Measurements from ENCODE around the gene AS3MT.
"Not testable (repeated sequence)": the region's sequence is repeated elsewhere in the genome, so short reads cannot be mapped to it uniquely, and the experiment has no call there.

AS3MT gene

DNA sequence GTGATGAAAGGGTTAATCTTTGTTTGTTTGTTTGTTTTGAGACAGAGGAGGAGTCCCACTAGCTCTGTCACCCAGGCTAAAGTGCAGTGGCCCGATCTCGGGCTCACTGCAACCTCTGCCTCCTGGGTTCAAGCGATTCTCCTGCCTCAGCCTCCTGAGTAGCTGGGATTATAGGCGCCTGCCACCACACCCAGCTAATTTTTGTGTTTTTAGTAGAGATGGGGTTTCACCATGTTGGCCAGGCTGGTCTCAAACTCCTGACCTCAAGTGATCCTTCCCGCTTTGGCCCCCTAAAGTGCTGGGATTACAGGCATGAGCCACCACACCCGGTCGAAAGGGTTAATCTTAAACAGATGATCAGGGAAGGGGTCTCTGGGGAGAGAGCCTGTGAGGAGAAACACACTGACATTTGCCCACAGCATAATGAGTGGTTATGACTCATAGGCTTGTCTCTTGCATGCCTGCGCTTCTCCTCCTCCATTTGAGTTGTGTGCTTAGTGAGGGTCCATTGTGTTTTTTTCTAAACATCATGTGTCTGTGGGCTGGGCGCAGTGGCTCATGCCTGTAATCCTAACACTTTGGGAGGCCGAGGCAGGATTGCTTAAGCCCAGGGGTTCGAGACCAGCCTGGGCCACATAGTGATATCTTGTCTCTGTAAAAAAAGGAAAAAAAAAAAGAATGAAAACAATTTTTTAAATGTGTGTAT is 13.4 kb upstream of the AS3MT start:
- in situ Hi-C loops (cut with HindIII; ENCODE audit: low sequenced_read_pairs): not testable (repeated sequence)

DNA sequence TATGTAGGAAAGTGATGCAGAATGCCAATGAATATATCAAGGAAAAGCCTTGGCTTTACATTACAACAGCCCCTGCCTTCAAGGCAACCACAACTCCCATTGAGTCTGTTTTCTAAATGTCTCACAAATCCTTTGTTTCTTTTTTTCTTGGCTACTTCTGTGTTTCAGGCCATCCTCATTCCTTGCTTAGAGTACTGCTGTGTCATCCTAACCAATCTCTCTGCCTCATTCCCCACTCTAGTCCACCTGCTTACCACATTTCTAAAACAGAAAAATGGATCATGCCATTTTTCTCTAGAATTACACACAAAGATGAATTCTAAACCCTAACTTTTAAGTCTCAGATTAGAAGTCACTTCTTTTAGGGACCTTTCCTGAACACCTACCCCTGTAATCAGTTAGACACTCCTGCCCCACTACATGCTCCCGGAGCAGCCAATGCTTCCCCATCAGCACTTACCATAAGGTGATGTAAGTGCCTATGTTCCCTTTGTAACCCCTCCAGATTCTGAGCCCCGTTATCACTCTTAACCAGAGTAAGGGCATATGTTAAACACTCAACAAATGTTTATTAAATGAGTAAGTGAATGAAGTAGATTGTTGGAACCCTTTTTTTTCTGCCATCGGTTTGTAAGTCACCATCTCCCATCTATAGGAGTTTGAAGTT is 12.4 kb upstream of the AS3MT start:
- in situ Hi-C loops (cut with HindIII; ENCODE audit: low sequenced_read_pairs): no loop called here

DNA sequence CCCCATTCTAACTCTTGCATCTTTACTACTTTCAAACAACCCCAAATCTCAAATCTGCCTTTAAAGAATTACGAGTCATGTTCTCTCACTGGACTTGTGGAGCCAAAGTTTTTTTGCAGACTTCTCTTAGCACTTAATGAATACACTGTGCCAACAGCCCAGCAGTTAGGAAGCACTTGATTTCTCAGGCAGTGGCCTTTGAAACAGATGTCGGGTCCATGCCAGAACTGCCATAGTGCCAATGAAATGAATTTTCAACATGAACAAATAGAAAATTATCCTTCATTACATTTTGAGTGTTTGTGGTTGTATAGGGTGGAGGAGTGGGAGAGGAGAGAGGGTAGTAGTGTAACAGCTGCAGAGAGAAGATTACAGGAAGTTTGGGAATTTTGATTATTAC is 9.4 kb upstream of the AS3MT start:
- in situ Hi-C loops (cut with HindIII; ENCODE audit: low sequenced_read_pairs): no loop called here

DNA sequence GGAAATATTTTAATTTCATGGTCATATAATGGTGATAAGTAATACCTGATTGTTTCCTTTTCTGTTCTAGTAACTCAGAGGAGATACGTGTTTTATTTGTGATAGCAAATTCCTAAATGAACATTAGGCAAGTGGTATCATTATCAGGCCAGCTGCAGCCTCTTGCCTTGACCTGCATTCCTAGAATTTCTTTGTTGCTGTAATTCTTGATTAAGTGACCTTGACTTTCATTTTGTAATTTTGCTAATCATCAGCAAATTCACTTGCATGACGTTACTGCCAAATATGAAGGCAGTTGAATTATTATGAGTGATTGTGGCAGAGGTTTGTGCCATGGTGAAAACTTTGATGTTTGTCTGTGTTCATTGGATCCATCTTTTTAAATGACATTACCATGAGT is 5.6 kb upstream of the AS3MT start:
- in situ Hi-C loops (cut with HindIII; ENCODE audit: low sequenced_read_pairs): no loop called here

DNA sequence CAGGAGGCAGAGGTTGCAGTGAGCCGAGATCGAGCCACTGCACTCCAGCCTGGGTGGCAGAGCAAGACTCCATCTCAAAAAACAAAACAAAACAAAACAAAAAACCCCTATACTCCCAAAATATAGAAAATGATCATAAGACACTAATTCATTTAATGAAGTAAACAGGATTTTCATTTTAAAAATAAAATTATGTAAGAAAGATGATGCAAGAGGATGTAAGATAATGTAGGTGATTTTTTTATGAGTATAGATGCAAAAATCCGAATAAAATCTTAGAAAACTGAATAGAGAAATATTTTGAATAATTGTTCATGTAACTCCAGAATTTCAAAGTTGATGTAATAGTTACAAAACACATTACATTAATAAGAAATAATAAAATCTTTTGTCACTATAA is 3.6 kb upstream of the AS3MT start:
- in situ Hi-C loops (cut with HindIII; ENCODE audit: low sequenced_read_pairs): no loop called here

DNA sequence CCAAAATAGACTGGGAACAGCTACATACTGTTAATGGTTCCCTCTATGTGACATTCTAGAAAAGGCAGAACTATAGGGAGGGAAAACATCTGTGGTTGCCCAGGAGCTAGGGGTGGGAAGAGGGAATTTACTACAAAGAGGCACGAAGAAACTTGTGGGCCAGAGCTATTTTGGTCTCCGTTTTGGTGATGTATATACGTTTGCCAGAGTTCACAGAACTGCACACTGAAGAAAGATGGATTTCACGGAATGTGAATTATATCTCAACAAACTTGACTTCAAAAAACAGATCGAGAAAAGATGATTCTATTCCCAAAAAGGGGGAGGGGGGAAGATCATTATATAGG is 386 bp upstream of the AS3MT start:
- in situ Hi-C loops (cut with HindIII; ENCODE audit: low sequenced_read_pairs): no loop called here

DNA sequence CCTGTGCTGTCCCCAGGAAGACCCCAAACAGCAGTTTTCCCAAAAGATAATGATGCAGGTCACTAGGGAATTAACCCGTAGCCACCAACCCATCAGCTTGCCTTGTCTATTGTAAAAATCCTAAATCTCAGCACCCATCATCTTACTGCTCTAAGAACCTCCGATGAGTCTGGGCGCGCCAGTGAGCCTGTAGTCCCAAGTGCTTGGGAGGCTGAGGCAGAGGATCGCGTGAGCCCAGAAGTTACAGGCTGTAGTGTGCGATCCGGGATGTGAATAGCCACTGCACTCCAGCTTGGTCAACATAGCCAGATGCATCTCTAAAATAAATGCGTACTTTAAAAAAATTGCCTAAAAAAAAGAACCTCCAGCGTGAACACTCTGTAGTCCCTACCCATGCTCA is 951 bp downstream of the AS3MT start:
- in situ Hi-C loops (cut with HindIII; ENCODE audit: low sequenced_read_pairs): no loop called here

DNA sequence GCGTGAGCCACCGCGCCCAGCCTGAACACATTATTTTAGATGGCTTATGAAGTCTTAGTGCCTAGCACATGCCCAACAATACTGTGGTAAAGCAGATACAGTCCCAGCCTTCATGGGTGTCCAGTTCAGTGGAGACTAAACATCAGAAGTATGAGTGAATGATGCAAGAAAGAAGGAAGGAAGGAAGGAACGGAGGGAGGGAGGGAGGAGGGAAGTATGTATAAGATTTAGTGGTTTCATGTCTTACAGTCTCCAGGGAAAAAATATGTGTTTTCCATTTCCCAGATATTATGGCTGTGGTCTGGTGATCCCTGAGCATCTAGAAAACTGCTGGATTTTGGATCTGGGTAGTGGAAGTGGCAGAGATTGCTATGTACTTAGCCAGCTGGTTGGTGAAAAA is 2.9 kb downstream of the AS3MT start:
- in situ Hi-C loops (cut with HindIII; ENCODE audit: low sequenced_read_pairs): no loop called here

DNA sequence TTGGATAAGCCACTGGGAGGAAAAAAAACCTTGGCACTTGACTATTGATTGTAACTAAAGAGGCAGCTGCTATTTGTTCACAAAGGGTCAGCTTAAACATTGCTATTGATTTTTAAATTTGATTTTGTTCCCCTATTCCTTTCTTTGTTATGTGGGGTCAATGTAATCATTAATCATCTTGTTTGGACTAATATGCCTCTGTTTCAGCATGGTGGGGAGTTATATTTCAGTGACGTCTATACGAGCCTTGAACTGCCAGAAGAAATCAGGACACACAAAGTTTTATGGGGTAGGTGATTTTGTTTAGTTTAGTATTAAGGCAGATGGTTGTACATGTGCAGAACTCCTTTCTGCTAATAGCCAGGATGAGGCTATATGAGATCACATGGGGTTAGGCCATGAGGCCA is 7.5 kb downstream of the AS3MT start:
- in situ Hi-C loops (cut with HindIII; ENCODE audit: low sequenced_read_pairs): no loop called here

DNA sequence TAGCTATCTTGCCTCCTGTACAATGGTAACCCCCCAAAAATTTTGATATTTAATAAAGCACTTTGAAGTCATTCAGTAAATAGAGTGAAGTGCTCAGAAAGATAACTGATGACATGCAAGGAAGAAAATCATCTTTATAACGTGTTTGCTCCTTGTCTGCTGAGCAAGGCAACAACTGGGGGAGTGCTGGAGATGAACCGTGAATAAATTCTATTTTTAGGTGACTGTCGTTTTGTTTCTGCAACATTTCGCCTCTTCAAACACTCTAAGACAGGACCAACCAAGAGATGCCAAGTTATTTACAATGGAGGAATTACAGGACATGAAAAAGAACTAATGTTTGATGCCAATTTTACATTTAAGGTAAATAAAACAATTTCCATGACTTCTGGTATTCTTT is 9.4 kb downstream of the AS3MT start:
- in situ Hi-C loops (cut with HindIII; ENCODE audit: low sequenced_read_pairs): no loop called here

DNA sequence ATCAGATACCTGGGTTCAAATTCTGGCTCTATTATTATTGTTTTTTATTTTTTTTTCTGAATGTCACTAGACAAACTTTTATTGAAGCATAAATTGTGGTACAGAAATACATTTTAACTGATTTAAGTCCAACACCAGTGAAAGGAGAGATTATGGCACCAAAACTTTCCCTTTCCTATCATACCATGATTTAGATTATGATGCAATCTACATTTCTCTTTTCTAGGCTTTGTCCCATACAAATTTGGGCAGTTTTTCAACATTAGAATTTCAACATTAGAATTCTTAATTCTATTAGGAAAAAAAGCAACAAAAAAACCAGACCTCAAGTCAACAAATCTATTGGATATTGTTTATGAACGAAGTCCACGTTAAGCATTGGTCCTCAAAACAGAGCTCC is 11.0 kb downstream of the AS3MT start:
- in situ Hi-C loops (cut with HindIII; ENCODE audit: low sequenced_read_pairs): no loop called here

DNA sequence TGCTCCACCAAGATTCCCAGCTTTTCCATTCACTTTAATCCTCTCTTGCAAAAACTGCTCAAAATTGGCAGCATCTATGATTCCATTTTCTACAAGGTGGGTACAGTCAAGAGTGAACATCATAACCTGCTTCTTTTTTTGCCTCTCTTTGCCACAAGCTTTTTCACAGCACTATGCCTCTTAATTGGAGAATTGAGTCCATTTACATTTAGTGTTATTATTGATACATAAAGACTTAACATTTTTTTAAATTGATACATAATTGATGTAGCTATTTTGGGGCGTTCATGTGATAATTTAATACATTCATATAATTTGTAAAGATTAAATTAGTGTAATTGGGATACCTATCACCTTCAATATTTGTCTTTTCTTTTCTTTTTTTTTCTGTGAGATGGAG is 18.8 kb downstream of the AS3MT start:
- in situ Hi-C loops (cut with HindIII; ENCODE audit: low sequenced_read_pairs): no loop called here

DNA sequence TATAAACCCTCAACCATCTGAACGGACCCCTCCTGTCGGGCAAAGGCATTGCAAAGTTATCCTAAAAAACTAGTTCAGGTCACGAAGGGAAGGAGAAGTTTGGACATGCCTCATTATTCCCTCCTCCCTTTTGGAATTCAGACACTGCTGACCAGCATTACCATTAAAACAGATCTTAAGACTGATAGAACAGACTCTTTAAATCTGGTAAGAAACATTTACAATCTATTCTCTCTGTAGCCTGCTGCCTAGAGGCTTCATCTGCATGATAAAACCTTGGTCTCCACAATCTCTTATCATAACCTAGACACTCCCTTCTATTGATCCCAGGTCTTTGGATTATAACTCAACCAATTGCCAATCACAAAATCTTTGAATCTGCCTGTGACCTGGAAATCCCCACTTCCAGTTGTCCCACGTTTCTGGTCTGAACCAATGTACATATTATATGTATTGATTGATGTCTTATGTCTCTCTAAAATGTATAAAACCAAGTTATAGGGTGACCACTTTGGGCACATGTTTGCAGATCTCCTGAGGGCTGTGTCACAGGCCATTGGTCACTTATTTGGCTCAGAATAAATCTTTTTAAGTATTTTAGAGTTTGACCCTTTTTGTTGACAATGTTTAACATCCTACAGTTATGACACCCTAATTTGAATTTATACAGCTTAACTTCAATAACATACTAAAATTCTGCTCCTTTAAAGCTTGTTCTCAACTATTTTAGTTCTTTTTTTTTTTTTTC is 25.4 kb downstream of the AS3MT start:
- in situ Hi-C loops (cut with HindIII; ENCODE audit: low sequenced_read_pairs): no loop called here

DNA sequence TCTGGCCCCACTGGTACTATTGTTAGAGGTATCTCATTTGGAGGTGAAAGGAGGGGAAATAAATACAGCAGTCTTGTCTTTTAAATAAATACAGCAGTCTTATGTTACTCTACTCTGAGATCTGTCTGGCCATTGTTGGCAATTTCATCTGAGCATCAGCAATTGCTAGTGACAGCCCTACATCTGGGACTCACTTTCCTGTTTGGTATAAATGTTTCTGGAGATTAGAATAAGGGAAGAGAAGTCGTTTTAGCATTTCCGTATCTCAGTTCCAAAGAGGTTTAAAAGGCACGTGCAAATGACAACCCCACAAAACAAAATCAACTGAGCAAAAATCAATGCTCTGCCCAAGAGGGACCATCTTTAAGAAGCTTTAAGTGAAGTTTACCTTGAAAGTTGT is 30.7 kb downstream of the AS3MT start:
- in situ Hi-C loops (cut with HindIII; ENCODE audit: low sequenced_read_pairs): loop anchor here (5.0 kb wide), 1 partner anchor 68 kb away; no protein-coding TSS in a partner anchor

DNA sequence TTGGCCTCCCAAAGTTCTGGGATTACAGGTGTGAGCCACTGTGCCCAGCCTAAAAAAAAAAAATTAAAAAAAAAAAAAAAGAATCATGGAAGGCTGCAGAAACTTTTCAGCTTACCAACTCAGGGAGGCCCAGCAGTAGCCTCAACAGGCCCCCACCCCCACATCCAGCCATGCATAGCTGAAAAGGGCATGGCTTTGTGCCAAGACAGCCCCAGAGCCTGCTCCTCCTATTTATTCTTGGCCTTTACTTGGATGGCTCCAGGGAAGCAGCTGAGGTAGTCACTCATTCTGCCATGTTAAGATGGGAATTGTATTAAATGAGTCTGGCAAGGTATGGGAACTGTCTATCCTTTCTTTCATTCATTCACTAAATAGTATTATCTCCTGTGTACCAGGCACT is 35.1 kb downstream of the AS3MT start:
- in situ Hi-C loops (cut with HindIII; ENCODE audit: low sequenced_read_pairs): loop anchor here (5.0 kb wide), 1 partner anchor 72 kb away; no protein-coding TSS in a partner anchor

DNA sequence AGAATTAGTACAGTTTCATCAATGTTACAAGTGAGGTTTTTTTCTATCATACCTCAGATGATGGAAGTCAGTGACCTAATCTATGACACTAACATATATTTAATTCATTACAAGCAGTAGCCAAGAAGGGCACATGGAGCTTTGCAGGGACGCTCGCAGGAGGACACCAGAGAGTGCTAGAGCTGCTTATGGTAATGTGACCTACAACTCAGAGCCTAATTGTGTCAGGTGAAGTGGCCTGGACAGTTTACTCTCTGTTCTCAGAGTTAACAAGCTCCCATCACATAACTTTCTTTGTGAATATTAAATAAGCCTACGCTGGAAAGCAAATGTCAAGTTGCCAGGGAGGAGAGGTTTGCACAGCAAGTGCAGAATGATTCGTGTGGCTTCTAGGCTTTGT is 37.2 kb downstream of the AS3MT start:
- in situ Hi-C loops (cut with HindIII; ENCODE audit: low sequenced_read_pairs): no loop called here

DNA sequence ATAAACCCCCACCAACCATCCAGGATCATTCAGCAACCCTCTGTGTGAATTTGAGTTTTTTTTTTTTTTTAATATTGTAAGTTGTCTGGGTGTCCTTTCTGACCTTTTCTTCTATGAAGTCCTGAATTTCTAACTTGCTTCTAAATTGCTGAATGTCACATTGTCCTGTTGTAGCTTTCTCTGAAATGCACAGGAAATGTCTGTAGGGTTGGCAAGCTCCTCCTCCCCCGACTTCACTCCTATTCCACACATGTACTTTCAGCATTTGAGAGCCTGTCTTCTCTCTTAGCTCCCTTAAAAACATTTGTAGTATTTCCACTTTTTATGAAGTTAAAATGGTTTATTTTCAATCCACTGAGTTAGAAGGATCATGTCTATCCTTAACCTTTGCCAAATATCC is 45.5 kb downstream of the AS3MT start:
- in situ Hi-C loops (cut with HindIII; ENCODE audit: low sequenced_read_pairs): loop anchor here (5.0 kb wide), 1 partner anchor 182 kb away; no protein-coding TSS in a partner anchor

DNA sequence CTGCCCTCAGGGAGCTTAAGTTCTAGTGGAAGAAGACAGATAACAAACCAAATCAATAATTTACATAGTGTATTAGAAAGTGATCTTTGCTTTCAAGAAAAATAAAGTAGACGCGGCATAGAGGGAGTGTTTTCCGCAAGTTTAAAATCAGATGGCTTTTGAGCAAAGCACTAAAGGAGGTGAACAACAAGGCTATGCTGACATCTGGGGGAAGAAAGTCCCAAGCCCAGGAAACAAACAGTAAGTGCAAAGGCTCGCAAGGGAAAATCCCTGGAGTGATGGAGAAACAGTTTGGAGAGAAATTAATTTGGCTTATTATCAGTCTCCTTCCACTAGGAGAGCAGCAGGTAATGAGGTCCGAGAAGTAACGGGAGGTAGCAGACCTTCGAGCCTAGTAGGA is 46.9 kb downstream of the AS3MT start:
- in situ Hi-C loops (cut with HindIII; ENCODE audit: low sequenced_read_pairs): no loop called here

DNA sequence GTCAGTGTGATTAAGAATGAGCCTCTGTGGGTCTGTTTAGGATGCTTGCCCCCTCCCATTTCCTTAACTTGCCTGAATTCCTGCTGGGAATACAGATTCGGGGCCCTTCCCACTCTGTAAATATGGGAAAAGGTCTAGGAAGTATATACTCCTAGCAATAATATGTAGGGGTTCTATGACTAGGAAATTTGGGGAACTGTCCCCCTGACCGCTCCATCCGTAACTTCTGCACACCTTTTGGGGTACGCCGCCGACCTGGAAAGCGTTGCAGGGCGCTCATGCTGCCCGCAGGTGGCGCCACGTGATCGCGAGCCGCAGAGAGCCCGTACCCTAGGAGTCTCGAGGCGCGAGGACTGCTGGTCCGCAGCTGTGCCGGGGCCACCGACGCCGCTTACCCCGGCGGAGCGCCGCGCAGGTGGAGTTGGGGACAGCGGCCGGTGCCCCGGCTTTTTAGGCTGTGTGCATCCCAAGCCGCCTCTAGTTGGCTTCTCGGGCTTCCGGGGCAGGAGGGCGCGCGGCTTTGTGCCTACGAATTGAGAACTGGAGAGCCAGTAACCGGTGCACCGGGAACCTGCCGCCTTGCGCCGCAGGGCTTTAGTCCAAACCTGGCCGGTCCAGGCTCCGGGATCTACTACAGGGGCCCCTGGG is 48.2 kb downstream of the AS3MT start:
- in situ Hi-C loops (cut with HindIII; ENCODE audit: low sequenced_read_pairs): no loop called here

DNA sequence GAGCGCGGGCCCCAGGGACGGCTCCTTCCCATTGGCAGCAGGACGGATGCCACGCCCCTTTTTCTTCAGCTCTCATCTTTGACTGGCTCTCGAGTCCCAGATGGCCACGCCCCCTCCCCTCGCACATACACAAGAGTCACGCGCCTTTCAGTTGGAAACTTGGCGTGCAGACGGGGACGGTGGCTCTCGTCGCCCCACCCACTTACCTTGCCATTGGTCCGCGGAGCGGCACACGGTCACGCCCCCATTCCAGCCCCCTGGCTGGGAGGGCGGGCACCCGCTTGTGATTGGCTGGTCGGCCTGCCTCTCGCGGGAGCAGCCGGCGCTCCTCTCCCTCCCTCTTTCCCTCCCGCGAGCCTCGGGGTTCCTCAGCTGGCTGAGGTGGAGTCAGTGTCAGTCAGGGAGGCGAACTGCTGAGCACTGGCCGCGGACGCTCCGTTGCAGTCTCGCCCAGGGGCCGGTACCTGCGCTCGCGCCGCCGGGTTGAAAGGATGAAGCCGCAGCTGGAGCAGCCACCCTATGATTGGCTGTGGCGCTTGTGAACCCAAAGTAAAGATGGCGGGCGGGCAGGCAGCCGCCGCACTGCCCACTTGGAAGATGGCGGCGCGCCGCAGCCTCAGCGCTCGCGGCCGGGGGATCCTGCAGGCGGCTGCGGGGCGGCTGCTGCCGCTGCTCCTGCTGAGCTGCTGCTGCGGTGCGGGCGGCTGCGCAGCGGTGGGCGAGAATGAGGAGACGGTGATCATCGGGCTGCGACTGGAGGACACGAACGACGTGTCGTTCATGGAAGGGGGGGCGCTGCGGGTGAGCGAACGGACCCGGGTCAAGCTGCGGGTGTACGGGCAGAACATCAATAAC is 48.9 kb downstream of the AS3MT start, which contains the start of gene CNNM2:
TSS of gene CNNM2 (plus strand) at position 333 of the 855 bp plus-strand sequence. CDS start at position 520, 187 bp downstream.
- in situ Hi-C loops (cut with HindIII; ENCODE audit: low sequenced_read_pairs): no loop called here

Measured in endothelial cell of hepatic sinusoid (primary cell).